Lower leg skin (tissue), 4 donors: ENCODE data around the gene DPY19L3. TPM values are rescaled to one million over a fixed set of nuclear protein-coding genes. Genes with fewer than 3 reads are reported as not detected.
"Not testable (repeated sequence)": the region's sequence is repeated elsewhere in the genome, so short reads cannot be mapped to it uniquely, and the experiment has no call there.

ENCODE experiments used
- DNase-seq, 2 donors: peaks; one replicate each; pipeline ENCODE4 v3.0.0-alpha.2; 2019; ENCODE audit warnings: low spot score in 2 of 2
- H3K4me3 ChIP-seq: fragments of 200-600 bp; sonication (generic); 2 replicates; pipeline ENCODE4 v1.5.1; 2017; ENCODE audit warnings: mild to moderate bottlenecking, low read depth; ENCODE audit not compliant: poor library complexity, severe bottlenecking
- POLR2A ChIP-seq, 2 donors: fragments of 450-650 bp; IDR thresholded peaks; one replicate each; pipeline ENCODE4 v1.6.1; 2016 to 2017; ENCODE audit warnings: antibody characterized with exemption in 2 of 2, mild to moderate bottlenecking in 1 of 2, moderate library complexity in 1 of 2
- WGBS, 2 donors: methylation state at CpG; one replicate each; pipeline ENCODE4 v1.1.5; 2018; 5-methylcytosine and 5-hydroxymethylcytosine counted together
- intact Hi-C: fragments of 100-400 bp; cut with DNase I; formaldehyde crosslinking; loops from one replicate; pipeline ENCODE4 v1.15.0; 2023; ENCODE audit warnings: low total_unique reads
- total RNA-seq, 4 donors: library from RNA; depleted of rRNA; stranded (reverse); fragments of >200 nt; gene quantifications; one replicate each; pipeline ENCODE4 v1.1.0, GENCODE V29; 2016
- TF ChIP-seq, protein P1 (sequence below), 3 donors: fragments of 450-650 bp; IDR thresholded peaks; one replicate each; pipeline ENCODE4 v1.5.1; 2016; ENCODE audit warnings: antibody characterized with exemption in 3 of 3, mild to moderate bottlenecking in 3 of 3, moderate library complexity in 2 of 3

Gene DPY19L3
- total RNA-seq, 4 donors from 2014 or later, result 11.3 to 20.2 (median 13.6) TPM

DNA sequence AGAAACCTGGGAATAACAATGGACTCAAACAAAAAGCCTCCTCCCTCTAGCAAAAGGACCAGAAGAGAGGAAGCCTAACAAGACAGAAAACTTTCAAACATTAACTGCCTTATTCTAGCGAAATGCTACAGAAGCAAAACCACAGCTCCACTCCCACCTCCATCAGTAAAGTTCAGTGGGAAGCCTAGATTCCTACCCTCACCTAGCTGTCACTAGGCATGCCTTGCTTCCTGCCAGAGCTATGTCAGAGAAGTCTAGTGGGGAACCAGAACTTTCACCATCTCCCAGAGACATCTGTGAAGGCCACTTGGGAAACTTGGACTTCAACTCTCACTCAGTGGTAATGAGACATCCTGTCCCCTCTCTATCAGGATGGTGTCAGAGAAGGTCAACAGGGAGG is 37.1 kb downstream of the DPY19L3 start:
- TF ChIP-seq POLR2A (IDR thresholded peaks at IDR 0.05), result no peak
- TF ChIP-seq, protein P1, sequence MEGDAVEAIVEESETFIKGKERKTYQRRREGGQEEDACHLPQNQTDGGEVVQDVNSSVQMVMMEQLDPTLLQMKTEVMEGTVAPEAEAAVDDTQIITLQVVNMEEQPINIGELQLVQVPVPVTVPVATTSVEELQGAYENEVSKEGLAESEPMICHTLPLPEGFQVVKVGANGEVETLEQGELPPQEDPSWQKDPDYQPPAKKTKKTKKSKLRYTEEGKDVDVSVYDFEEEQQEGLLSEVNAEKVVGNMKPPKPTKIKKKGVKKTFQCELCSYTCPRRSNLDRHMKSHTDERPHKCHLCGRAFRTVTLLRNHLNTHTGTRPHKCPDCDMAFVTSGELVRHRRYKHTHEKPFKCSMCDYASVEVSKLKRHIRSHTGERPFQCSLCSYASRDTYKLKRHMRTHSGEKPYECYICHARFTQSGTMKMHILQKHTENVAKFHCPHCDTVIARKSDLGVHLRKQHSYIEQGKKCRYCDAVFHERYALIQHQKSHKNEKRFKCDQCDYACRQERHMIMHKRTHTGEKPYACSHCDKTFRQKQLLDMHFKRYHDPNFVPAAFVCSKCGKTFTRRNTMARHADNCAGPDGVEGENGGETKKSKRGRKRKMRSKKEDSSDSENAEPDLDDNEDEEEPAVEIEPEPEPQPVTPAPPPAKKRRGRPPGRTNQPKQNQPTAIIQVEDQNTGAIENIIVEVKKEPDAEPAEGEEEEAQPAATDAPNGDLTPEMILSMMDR (IDR thresholded peaks at IDR 0.05), result no peak
- WGBS, 2 donors, result 96% methylated on average over 1 of the region's 1 CpG
- no peak overlapping the region for H3K4me3 ChIP-seq
- intact Hi-C loops, result no loop called here
- no peak for DNase-seq

DNA sequence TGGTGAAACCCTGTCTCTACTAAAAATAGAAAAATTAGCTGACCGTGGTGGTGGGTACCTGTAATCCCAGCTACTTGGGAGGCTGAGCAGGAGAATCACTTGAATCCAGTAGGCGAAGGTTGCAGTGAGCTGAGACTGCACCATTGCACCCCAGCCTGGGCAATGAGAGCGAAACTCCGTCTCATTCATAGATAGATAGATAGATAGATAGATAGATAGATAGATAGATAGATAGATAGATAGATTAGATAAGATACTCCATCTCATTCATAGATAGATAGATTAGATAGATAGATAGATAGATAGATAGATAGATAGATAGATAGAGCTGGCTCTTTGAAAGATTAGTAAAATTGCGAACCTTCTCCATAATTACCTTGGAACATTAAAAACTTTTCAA is 42.0 kb downstream of the DPY19L3 start:
- WGBS, 2 donors, result 94 to 98% methylated on average over 5 of the region's 5 CpGs
- DNase-seq, intact Hi-C loops, H3K4me3 ChIP-seq: not testable (repeated sequence)

DNA sequence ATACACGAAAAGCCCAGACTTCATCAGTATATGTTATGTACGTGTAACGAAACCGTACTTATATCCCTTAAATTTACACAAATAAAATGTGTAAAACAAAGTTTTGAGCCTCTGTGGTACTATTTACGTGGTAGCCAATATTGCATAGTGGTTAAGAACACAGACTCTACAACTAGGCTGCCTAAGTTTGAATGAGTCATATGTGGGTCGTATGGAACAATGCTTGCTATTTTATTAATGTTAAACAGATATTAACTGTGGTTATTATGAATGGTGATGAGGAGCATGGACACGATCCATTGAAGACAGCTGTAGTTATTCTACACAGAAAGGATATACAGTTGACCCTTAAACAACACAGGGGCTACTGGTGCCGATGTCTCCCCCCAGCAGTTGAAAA is 42.5 kb downstream of the DPY19L3 start:
- DNase-seq, result no peak
- intact Hi-C loops, result no loop called here
- 90% methylated on average over 8 of the region's 8 CpGs for WGBS, 2 donors
- TF ChIP-seq POLR2A (IDR thresholded peaks at IDR 0.05), result no peak
- TF ChIP-seq, protein P1 (IDR thresholded peaks at IDR 0.05), result no peak
- no peak overlapping the region for H3K4me3 ChIP-seq

DNA sequence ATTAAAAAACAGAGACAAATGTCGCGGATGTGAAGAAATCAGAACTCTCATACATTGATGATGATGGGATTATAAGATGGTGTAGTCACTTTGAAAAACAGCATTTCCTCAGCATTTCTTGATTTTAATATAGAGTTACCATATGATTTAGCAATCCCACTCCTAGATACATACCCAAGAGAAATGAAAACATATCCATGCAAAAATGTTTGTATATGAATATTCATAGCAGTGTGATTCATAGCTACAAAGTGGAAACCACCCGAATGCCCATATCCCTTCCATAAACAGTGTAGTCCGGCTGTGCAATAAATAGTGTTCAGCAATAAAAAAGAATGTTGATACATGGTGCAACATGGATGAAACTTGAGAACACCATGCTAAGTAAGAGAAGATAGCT is 44.6 kb downstream of the DPY19L3 start:
- TF ChIP-seq, protein P1 (IDR thresholded peaks at IDR 0.05), result no peak
- no peak for TF ChIP-seq POLR2A (IDR thresholded peaks at IDR 0.05)
- intact Hi-C loops, result no loop called here
- WGBS, 2 donors, result 89 to 94% methylated on average over 4 of the region's 4 CpGs
- no peak for DNase-seq
- H3K4me3 ChIP-seq, result no peak overlapping the region

DNA sequence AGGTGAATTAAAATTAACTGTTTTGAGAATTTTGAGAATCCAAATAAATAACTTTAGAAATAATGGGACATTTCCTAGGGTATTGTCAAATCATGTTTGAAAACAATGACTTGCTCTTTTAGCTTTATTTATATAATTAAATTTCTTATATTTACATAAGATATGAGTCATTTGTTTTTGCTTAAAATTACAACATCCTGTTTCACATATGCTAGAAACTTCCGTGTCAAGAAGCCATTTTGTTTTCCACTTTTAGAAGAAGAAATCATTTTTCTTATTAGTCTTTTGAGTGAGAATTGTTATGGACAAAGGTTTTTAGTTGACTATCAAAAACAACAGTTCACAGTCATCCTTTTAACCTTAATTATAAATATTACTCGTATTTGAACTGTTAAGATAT is 48.2 kb downstream of the DPY19L3 start:
- WGBS, 2 donors, result 88 to 93% methylated on average over 2 of the region's 2 CpGs
- TF ChIP-seq, protein P1 (IDR thresholded peaks at IDR 0.05), result no peak
- TF ChIP-seq POLR2A (IDR thresholded peaks at IDR 0.05), result no peak

DNA sequence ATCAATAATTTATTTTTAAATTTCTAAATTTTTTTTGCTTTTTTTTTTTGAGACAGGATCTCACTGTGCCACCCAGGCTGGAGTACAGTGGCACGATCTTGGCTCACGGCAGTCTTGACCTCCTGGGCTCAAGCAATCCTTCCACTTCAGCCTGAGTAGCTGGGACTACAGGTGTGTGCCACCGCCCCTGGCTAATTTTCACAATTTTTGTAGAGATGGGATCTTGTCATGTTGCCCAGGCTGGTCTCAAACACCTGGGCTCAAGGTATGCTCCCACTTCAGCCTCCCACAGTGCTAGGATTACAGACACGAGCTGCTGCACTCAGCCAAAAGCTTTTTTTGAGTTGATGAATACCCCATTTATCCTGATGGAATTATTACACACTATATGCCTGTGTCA is 50.8 kb downstream of the DPY19L3 start:
- intact Hi-C loops, result no loop called here
- TF ChIP-seq, protein P1 (IDR thresholded peaks at IDR 0.05), result no peak
- no peak for TF ChIP-seq POLR2A (IDR thresholded peaks at IDR 0.05)
- DNase-seq, result no peak
- WGBS, 2 donors, result 93 to 96% methylated on average over 4 of the region's 4 CpGs
- no peak overlapping the region for H3K4me3 ChIP-seq

More for the DNA sequence above, 48.2 kb downstream of the DPY19L3 start:
- H3K4me3 ChIP-seq, result no peak overlapping the region
- DNase-seq, result no peak
- intact Hi-C loops, result no loop called here
